Suprapubic skin (tissue), 4 donors: ENCODE results near the gene EPHB6.

Experiments
- EP300 ChIP-seq: sonication (generic); formaldehyde crosslinking; IDR thresholded peaks from one replicate; pipeline ENCODE4 v1.6.1; 2017; ENCODE audit warnings: antibody characterized with exemption
- POLR2A ChIP-seq, 2 donors: fragments of 450-650 bp; IDR thresholded peaks; one replicate each; pipeline ENCODE4 v1.6.1; 2017; ENCODE audit warnings: antibody characterized with exemption in 2 of 2, mild to moderate bottlenecking in 2 of 2, moderate library complexity in 2 of 2
- POLR2AphosphoS5 ChIP-seq, 3 donors: sonication (generic); formaldehyde crosslinking; IDR thresholded peaks; one replicate each; pipeline ENCODE4 v1.6.1; 2017; ENCODE audit warnings: antibody characterized with exemption in 3 of 3
- TF ChIP-seq, protein P1 (sequence below), 2 donors: fragments of 200-600 bp in 1 of 2; fragments of 450-650 bp in 1 of 2; sonication (generic) in 1 of 2; IDR thresholded peaks; one replicate each; pipeline ENCODE4 v1.5.1; 2016 to 2019; ENCODE audit warnings: antibody characterized with exemption in 2 of 2, mild to moderate bottlenecking in 1 of 2, moderate library complexity in 1 of 2

DNA sequence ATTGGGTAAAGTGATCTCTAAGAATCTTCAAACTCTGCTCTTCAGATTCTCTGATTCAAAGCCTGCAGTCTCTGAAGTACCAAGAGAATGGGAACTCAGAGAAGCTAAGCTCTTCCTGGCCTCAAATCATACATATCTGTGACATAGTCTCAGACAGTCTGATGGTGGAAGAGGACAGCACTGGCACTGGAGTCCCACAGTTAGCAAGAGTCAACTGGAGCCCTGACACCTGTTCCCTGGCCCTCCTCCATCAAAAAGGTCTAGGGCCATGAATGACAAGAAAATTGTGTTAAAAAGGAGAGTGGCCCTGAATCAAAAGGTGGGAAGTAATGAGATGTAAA, 46.4 kb upstream of the EPHB6 start:
- TF ChIP-seq, protein P1, sequence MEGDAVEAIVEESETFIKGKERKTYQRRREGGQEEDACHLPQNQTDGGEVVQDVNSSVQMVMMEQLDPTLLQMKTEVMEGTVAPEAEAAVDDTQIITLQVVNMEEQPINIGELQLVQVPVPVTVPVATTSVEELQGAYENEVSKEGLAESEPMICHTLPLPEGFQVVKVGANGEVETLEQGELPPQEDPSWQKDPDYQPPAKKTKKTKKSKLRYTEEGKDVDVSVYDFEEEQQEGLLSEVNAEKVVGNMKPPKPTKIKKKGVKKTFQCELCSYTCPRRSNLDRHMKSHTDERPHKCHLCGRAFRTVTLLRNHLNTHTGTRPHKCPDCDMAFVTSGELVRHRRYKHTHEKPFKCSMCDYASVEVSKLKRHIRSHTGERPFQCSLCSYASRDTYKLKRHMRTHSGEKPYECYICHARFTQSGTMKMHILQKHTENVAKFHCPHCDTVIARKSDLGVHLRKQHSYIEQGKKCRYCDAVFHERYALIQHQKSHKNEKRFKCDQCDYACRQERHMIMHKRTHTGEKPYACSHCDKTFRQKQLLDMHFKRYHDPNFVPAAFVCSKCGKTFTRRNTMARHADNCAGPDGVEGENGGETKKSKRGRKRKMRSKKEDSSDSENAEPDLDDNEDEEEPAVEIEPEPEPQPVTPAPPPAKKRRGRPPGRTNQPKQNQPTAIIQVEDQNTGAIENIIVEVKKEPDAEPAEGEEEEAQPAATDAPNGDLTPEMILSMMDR (IDR thresholded peaks at IDR 0.05) = no peak
- TF ChIP-seq POLR2A (IDR thresholded peaks at IDR 0.05) (no peak), EP300 (no peak), POLR2AphosphoS5 (IDR thresholded peaks at IDR 0.05) (no peak)
